HepG2 (cell line): ENCODE data around the gene COL9A2. TPM values are rescaled to one million over a fixed set of nuclear protein-coding genes. Genes with fewer than 3 reads are reported as not detected.

Experiments used
- ARID2 ChIP-seq: sonication (generic); formaldehyde crosslinking; IDR thresholded peaks from 2 replicates; pipeline ENCODE4 v1.8.1; 2022; ENCODE audit warnings: mild to moderate bottlenecking, missing genetic modification reagents, borderline replicate concordance
- ATF7-NPFF ChIP-seq: sonication (generic); formaldehyde crosslinking; IDR thresholded peaks from 2 replicates; pipeline ENCODE4 v1.8.1; 2023; ENCODE audit warnings: mild to moderate bottlenecking, low read depth, missing genetic modification reagents, moderate library complexity
- ZNF205 ChIP-seq: IDR thresholded peaks from 2 replicates; pipeline ENCODE4 v1.6.1; 2018; ENCODE audit warnings: missing biosample characterization, missing genetic modification reagents
- ZNF3 ChIP-seq: IDR thresholded peaks from 2 replicates; pipeline ENCODE4 v1.7.0; 2017; ENCODE audit warnings: inconsistent platforms
- ZNF496 ChIP-seq: sonication (generic); formaldehyde crosslinking; IDR thresholded peaks from 2 replicates; pipeline ENCODE4 v1.8.1; 2023; ENCODE audit warnings: mild to moderate bottlenecking, moderate library complexity, missing genetic modification reagents; ENCODE audit not compliant: insufficient replicate concordance
- ZNF790 ChIP-seq: sonication (generic); formaldehyde crosslinking; IDR thresholded peaks from 2 replicates; pipeline ENCODE4 v1.8.0; 2022; ENCODE audit warnings: missing genetic modification reagents, mild to moderate bottlenecking, borderline replicate concordance
- polyA plus RNA-seq, 8 experiments: library from polyadenylated mRNA; depleted of rRNA in 3 of 8; stranded (reverse) in 7 of 8; unstranded in 1 of 8; fragments of >200 nt; fragmentation: Illumina TruSeq in 4 of 8; extraction: Trizol in 4 of 8; gene quantifications; 2 replicates each; pipeline versions ENCODE4 v1.2.1 to v1.2.3, GENCODE V29; 2011 to 2016; ENCODE audit warnings: low read depth in 4 of 8, missing spikeins in 1 of 8, mixed read lengths in 1 of 8; ENCODE audit not compliant: insufficient read depth in 1 of 8
- total RNA-seq, 5 experiments: library from RNA; depleted of rRNA; stranded (reverse); fragments of >200 nt; fragmentation: Illumina TruSeq; extraction: Trizol; gene quantifications; 2 replicates each; pipeline ENCODE4 v1.2.3, GENCODE V29; 2016; ENCODE audit warnings: low read depth in 1 of 5
- TF ChIP-seq, protein P1 (sequence below): sonication (generic); formaldehyde crosslinking; IDR thresholded peaks from 2 replicates; pipeline ENCODE4 v1.4.0; 2020; ENCODE audit warnings: missing genetic modification reagents
- TF ChIP-seq, protein P2 (sequence below): IDR thresholded peaks from 2 replicates; pipeline ENCODE4 v1.4.0; 2020; ENCODE audit warnings: mild to moderate bottlenecking, missing genetic modification reagents
- TF ChIP-seq, protein P3 (sequence below): sonication (generic); formaldehyde crosslinking; IDR thresholded peaks from 2 replicates; pipeline ENCODE4 v1.4.0; 2020; ENCODE audit warnings: low read depth, missing genetic modification reagents

COL9A2 gene
- total and polyA plus RNA-seq, 2 of the 13 experiments (the other 11 are each of a cell fraction or from before 2014, with no cell fraction given): 20.2 to 26.9 TPM

DNA sequence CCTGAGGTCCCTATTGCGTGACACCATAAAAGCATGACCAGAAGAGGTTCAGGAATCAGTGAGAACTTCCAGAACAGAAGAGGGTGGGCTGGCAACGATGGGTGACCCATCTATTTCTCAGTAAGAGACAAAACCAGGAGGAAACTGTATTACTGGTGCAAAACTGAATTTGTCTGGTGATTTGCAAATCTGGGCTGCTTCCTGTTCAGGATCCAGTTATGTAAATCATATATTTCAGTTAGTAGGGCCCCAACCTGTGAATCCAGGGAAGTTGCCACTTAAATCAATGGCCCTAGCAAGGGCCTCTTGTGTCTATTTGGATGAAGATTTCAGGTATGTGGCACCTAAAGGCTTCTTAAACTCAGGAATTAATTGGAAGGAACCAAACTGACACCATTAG is 33.3 kb upstream of the COL9A2 start (continued):
- TF ChIP-seq, protein P1, sequence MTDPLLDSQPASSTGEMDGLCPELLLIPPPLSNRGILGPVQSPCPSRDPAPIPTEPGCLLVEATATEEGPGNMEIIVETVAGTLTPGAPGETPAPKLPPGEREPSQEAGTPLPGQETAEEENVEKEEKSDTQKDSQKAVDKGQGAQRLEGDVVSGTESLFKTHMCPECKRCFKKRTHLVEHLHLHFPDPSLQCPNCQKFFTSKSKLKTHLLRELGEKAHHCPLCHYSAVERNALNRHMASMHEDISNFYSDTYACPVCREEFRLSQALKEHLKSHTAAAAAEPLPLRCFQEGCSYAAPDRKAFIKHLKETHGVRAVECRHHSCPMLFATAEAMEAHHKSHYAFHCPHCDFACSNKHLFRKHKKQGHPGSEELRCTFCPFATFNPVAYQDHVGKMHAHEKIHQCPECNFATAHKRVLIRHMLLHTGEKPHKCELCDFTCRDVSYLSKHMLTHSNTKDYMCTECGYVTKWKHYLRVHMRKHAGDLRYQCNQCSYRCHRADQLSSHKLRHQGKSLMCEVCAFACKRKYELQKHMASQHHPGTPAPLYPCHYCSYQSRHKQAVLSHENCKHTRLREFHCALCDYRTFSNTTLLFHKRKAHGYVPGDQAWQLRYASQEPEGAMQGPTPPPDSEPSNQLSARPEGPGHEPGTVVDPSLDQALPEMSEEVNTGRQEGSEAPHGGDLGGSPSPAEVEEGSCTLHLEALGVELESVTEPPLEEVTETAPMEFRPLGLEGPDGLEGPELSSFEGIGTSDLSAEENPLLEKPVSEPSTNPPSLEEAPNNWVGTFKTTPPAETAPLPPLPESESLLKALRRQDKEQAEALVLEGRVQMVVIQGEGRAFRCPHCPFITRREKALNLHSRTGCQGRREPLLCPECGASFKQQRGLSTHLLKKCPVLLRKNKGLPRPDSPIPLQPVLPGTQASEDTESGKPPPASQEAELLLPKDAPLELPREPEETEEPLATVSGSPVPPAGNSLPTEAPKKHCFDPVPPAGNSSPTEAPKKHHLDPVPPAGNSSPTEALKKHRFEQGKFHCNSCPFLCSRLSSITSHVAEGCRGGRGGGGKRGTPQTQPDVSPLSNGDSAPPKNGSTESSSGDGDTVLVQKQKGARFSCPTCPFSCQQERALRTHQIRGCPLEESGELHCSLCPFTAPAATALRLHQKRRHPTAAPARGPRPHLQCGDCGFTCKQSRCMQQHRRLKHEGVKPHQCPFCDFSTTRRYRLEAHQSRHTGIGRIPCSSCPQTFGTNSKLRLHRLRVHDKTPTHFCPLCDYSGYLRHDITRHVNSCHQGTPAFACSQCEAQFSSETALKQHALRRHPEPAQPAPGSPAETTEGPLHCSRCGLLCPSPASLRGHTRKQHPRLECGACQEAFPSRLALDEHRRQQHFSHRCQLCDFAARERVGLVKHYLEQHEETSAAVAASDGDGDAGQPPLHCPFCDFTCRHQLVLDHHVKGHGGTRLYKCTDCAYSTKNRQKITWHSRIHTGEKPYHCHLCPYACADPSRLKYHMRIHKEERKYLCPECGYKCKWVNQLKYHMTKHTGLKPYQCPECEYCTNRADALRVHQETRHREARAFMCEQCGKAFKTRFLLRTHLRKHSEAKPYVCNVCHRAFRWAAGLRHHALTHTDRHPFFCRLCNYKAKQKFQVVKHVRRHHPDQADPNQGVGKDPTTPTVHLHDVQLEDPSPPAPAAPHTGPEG: no peak
- TF ChIP-seq, protein P2, sequence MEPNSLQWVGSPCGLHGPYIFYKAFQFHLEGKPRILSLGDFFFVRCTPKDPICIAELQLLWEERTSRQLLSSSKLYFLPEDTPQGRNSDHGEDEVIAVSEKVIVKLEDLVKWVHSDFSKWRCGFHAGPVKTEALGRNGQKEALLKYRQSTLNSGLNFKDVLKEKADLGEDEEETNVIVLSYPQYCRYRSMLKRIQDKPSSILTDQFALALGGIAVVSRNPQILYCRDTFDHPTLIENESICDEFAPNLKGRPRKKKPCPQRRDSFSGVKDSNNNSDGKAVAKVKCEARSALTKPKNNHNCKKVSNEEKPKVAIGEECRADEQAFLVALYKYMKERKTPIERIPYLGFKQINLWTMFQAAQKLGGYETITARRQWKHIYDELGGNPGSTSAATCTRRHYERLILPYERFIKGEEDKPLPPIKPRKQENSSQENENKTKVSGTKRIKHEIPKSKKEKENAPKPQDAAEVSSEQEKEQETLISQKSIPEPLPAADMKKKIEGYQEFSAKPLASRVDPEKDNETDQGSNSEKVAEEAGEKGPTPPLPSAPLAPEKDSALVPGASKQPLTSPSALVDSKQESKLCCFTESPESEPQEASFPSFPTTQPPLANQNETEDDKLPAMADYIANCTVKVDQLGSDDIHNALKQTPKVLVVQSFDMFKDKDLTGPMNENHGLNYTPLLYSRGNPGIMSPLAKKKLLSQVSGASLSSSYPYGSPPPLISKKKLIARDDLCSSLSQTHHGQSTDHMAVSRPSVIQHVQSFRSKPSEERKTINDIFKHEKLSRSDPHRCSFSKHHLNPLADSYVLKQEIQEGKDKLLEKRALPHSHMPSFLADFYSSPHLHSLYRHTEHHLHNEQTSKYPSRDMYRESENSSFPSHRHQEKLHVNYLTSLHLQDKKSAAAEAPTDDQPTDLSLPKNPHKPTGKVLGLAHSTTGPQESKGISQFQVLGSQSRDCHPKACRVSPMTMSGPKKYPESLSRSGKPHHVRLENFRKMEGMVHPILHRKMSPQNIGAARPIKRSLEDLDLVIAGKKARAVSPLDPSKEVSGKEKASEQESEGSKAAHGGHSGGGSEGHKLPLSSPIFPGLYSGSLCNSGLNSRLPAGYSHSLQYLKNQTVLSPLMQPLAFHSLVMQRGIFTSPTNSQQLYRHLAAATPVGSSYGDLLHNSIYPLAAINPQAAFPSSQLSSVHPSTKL (CRISPR knock-in tag): no peak
- no peak for TF ChIP-seq ARID2
- no peak for TF ChIP-seq ATF7-NPFF (CRISPR knock-in tag)
- no peak for TF ChIP-seq ZNF205
- TF ChIP-seq ZNF3 (CRISPR knock-in tag): no peak
- TF ChIP-seq ZNF790: no peak
- no peak for TF ChIP-seq ZNF496 (CRISPR knock-in tag)
- TF ChIP-seq, protein P3, sequence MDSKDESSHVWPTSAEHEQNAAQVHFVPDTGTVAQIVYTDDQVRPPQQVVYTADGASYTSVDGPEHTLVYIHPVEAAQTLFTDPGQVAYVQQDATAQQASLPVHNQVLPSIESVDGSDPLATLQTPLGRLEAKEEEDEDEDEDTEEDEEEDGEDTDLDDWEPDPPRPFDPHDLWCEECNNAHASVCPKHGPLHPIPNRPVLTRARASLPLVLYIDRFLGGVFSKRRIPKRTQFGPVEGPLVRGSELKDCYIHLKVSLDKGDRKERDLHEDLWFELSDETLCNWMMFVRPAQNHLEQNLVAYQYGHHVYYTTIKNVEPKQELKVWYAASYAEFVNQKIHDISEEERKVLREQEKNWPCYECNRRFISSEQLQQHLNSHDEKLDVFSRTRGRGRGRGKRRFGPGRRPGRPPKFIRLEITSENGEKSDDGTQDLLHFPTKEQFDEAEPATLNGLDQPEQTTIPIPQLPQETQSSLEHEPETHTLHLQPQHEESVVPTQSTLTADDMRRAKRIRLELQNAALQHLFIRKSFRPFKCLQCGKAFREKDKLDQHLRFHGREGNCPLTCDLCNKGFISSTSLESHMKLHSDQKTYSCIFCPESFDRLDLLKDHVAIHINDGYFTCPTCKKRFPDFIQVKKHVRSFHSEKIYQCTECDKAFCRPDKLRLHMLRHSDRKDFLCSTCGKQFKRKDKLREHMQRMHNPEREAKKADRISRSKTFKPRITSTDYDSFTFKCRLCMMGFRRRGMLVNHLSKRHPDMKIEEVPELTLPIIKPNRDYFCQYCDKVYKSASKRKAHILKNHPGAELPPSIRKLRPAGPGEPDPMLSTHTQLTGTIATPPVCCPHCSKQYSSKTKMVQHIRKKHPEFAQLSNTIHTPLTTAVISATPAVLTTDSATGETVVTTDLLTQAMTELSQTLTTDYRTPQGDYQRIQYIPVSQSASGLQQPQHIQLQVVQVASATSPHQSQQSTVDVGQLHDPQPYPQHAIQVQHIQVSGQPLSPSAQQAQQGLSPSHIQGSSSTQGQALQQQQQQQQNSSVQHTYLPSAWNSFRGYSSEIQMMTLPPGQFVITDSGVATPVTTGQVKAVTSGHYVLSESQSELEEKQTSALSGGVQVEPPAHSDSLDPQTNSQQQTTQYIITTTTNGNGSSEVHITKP (CRISPR knock-in tag): no peak
